MCF 10A (cell line): Measurements from ENCODE around the gene CNNM2. TPM values are rescaled to one million over a fixed set of nuclear protein-coding genes. Genes with fewer than 3 reads are reported as not detected.

Source experiments
- BruUV-seq: library from RNA; stranded (reverse); fragments of 400-500 nt; replicated peaks from 2 replicates; lab custom pipeline; 2021; lab: Mats Ljungman, UMichigan
- CTCF ChIA-PET: fragments of 300-600 bp; sonication (Branson Sonifier 250); formaldehyde crosslinking; extraction: SDS; loops from one replicate; lab custom pipeline; 2021; ENCODE audit warnings: antibody characterized with exemption, inconsistent platforms; lab: Yijun Ruan, JAX
- POLR2A ChIA-PET: fragments of 300-600, 350-650 bp; sonication (Branson Sonifier 250); formaldehyde crosslinking; extraction: SDS; loops from one replicate; lab custom pipeline; 2020; ENCODE audit warnings: antibody characterized with exemption, inconsistent platforms; lab: Yijun Ruan, JAX
- DNase-seq: peaks from one replicate; pipeline ENCODE4 v3.0.0-alpha.2; 2018; ENCODE audit not compliant: unreplicated experiment
- H3K27ac Mint-ChIP-seq: one replicate; pipeline ENCODE4 v1.8.0; 2022; ENCODE audit warnings: mild to moderate bottlenecking, low read depth, mixed read lengths; ENCODE audit not compliant: unreplicated experiment
- H3K27me3 Mint-ChIP-seq: one replicate; pipeline ENCODE4 v1.8.0; 2022; ENCODE audit warnings: mixed read lengths; ENCODE audit not compliant: insufficient read depth, unreplicated experiment
- H3K36me3 Mint-ChIP-seq: one replicate; pipeline ENCODE4 v1.8.0; 2022; ENCODE audit warnings: mild to moderate bottlenecking, moderate library complexity, mixed read lengths; ENCODE audit not compliant: insufficient read depth, unreplicated experiment
- H3K4me1 Mint-ChIP-seq: one replicate; pipeline ENCODE4 v1.8.0; 2022; ENCODE audit warnings: mixed read lengths; ENCODE audit not compliant: insufficient read depth, unreplicated experiment
- H3K4me3 Mint-ChIP-seq: one replicate; pipeline ENCODE4 v1.8.0; 2022; ENCODE audit warnings: mild to moderate bottlenecking, moderate library complexity, mixed read lengths; ENCODE audit not compliant: unreplicated experiment
- H3K9me3 Mint-ChIP-seq: one replicate; pipeline ENCODE4 v1.8.0; 2022; ENCODE audit warnings: mixed read lengths; ENCODE audit not compliant: unreplicated experiment
- intact Hi-C: fragments of 100-400 bp; cut with micrococcal nuclease; formaldehyde crosslinking; loops from 2 replicates; pipeline ENCODE4 v1.14.1; 2022
- total RNA-seq: library from RNA; stranded (reverse); gene quantifications from 2 replicates; pipeline ENCODE4 v1.2.3, GENCODE V29; 2022
- TF ChIP-seq, protein P1 (sequence below): fragments of 200-600 bp; IDR thresholded peaks from one replicate; pipeline ENCODE4 v1.8.0; 2022; ENCODE audit warnings: antibody characterized with exemption, mild to moderate bottlenecking; ENCODE audit not compliant: unreplicated experiment

CNNM2 gene
- total RNA-seq, 1 experiment from 2014 or later, result 5.6 TPM

DNA sequence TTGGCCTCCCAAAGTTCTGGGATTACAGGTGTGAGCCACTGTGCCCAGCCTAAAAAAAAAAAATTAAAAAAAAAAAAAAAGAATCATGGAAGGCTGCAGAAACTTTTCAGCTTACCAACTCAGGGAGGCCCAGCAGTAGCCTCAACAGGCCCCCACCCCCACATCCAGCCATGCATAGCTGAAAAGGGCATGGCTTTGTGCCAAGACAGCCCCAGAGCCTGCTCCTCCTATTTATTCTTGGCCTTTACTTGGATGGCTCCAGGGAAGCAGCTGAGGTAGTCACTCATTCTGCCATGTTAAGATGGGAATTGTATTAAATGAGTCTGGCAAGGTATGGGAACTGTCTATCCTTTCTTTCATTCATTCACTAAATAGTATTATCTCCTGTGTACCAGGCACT lies 13.7 kb upstream of the CNNM2 start:
- TF ChIP-seq, protein P1, sequence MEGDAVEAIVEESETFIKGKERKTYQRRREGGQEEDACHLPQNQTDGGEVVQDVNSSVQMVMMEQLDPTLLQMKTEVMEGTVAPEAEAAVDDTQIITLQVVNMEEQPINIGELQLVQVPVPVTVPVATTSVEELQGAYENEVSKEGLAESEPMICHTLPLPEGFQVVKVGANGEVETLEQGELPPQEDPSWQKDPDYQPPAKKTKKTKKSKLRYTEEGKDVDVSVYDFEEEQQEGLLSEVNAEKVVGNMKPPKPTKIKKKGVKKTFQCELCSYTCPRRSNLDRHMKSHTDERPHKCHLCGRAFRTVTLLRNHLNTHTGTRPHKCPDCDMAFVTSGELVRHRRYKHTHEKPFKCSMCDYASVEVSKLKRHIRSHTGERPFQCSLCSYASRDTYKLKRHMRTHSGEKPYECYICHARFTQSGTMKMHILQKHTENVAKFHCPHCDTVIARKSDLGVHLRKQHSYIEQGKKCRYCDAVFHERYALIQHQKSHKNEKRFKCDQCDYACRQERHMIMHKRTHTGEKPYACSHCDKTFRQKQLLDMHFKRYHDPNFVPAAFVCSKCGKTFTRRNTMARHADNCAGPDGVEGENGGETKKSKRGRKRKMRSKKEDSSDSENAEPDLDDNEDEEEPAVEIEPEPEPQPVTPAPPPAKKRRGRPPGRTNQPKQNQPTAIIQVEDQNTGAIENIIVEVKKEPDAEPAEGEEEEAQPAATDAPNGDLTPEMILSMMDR, result no peak
- no TSS peak for BruUV-seq
- Mint-ChIP-seq H3K36me3 (no peaks in the 10 kb centered on the region), H3K27me3 (no peaks in the 10 kb centered on the region), H3K9me3 (no peaks in the 10 kb centered on the region), H3K4me1 (no peaks in the 10 kb centered on the region), H3K4me3 (no peak overlapping the region), H3K27ac (no peak overlapping the region)
- intact Hi-C loops, result no loop called here
- no peak for DNase-seq
- ChIA-PET POLR2A (no interaction called here), CTCF (interaction anchor here (0.6 to 6.9 kb wide), 4 partner anchors 70 to 401 kb away, joined by 3 to 124 read pairs (median 26); partner anchors contain the start of gene CYP17A1)

DNA sequence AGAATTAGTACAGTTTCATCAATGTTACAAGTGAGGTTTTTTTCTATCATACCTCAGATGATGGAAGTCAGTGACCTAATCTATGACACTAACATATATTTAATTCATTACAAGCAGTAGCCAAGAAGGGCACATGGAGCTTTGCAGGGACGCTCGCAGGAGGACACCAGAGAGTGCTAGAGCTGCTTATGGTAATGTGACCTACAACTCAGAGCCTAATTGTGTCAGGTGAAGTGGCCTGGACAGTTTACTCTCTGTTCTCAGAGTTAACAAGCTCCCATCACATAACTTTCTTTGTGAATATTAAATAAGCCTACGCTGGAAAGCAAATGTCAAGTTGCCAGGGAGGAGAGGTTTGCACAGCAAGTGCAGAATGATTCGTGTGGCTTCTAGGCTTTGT lies 11.6 kb upstream of the CNNM2 start:
- ChIA-PET CTCF (interaction anchor here (0.5 to 1.1 kb wide), 3 partner anchors 10 to 357 kb away, joined by 3 to 4 read pairs (median 3); no protein-coding TSS in a partner anchor), POLR2A (interaction anchor here (1.5 kb wide), 1 partner anchor 11 kb away, joined by 3 read pairs; no protein-coding TSS in a partner anchor)
- H3K4me1 Mint-ChIP-seq, result no peaks in the 10 kb centered on the region
- intact Hi-C loops, result no loop called here
- no peak overlapping the region for H3K4me3 Mint-ChIP-seq
- H3K9me3 Mint-ChIP-seq, result no peaks in the 10 kb centered on the region
- BruUV-seq, result no TSS peak
- H3K36me3 Mint-ChIP-seq, result no peaks in the 10 kb centered on the region
- H3K27me3 Mint-ChIP-seq, result no peaks in the 10 kb centered on the region
- TF ChIP-seq, protein P1, result no peak
- no peak overlapping the region for H3K27ac Mint-ChIP-seq
- DNase-seq, result no peak

DNA sequence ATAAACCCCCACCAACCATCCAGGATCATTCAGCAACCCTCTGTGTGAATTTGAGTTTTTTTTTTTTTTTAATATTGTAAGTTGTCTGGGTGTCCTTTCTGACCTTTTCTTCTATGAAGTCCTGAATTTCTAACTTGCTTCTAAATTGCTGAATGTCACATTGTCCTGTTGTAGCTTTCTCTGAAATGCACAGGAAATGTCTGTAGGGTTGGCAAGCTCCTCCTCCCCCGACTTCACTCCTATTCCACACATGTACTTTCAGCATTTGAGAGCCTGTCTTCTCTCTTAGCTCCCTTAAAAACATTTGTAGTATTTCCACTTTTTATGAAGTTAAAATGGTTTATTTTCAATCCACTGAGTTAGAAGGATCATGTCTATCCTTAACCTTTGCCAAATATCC lies 3.3 kb upstream of the CNNM2 start:
- POLR2A ChIA-PET, result interaction anchor here (1.6 kb wide), 1 partner anchor 11 kb away, joined by 3 read pairs; no protein-coding TSS in a partner anchor
- DNase-seq, result no peak
- no TSS peak for BruUV-seq
- intact Hi-C loops, result loop anchor here (5.0 kb wide), 1 partner anchor 573 kb away; no protein-coding TSS in a partner anchor
- H3K27ac Mint-ChIP-seq, result no peak overlapping the region
- no peaks in the 10 kb centered on the region for H3K9me3 Mint-ChIP-seq
- H3K4me3 Mint-ChIP-seq, result no peak overlapping the region
- peaks cover 8% of the 10 kb centered on the region for H3K4me1 Mint-ChIP-seq
- H3K36me3 Mint-ChIP-seq, result no peaks in the 10 kb centered on the region
- TF ChIP-seq, protein P1, result no peak
- CTCF ChIA-PET, result interaction anchor here (0.5 to 3.4 kb wide), 7 partner anchors 40 to 427 kb away, joined by 3 to 52 read pairs (median 4); no protein-coding TSS in a partner anchor
- no peaks in the 10 kb centered on the region for H3K27me3 Mint-ChIP-seq

DNA sequence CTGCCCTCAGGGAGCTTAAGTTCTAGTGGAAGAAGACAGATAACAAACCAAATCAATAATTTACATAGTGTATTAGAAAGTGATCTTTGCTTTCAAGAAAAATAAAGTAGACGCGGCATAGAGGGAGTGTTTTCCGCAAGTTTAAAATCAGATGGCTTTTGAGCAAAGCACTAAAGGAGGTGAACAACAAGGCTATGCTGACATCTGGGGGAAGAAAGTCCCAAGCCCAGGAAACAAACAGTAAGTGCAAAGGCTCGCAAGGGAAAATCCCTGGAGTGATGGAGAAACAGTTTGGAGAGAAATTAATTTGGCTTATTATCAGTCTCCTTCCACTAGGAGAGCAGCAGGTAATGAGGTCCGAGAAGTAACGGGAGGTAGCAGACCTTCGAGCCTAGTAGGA lies 1.9 kb upstream of the CNNM2 start:
- Mint-ChIP-seq H3K4me3 (peak overlapping the region; percentile 89), H3K27ac (no peak overlapping the region), H3K4me1 (peaks cover 22% of the 10 kb centered on the region), H3K36me3 (no peaks in the 10 kb centered on the region), H3K9me3 (no peaks in the 10 kb centered on the region), H3K27me3 (no peaks in the 10 kb centered on the region)
- no peak for DNase-seq
- no TSS peak for BruUV-seq
- CTCF ChIA-PET, result interaction anchor here (0.6 to 3.4 kb wide), 6 partner anchors 15 to 418 kb away, joined by 3 to 52 read pairs (median 5); no protein-coding TSS in a partner anchor
- intact Hi-C loops, result loop anchor here (5.0 kb wide), 1 partner anchor 571 kb away; no protein-coding TSS in a partner anchor
- TF ChIP-seq, protein P1, result no peak
- POLR2A ChIA-PET, result interaction anchor here (1.6 to 2.6 kb wide), 2 partner anchors 9 to 276 kb away, joined by 3 to 10 read pairs; no protein-coding TSS in a partner anchor
